Peyer's patch (tissue), 4 donors: ENCODE results near the gene HOXB8.

Source experiments
- CTCF ChIP-seq, 6 experiments: fragments of 450-650 bp in 4 of 6; fragments of 200-600 bp in 2 of 6; sonication (generic) in 1 of 6; IDR thresholded peaks; one replicate each; pipeline ENCODE4 v1.5.1; 2017 to 2019; ENCODE audit warnings: antibody characterized with exemption in 6 of 6, mild to moderate bottlenecking in 3 of 6, moderate library complexity in 1 of 6
- POLR2A ChIP-seq, 2 donors: fragments of 450-650 bp; IDR thresholded peaks; one replicate each; pipeline ENCODE4 v1.5.1; 2017; ENCODE audit warnings: antibody characterized with exemption in 2 of 2, mild to moderate bottlenecking in 2 of 2, moderate library complexity in 2 of 2

GRCh38 chr17:48611213-48611612, 3.9 kb downstream of the HOXB8 start:
- TF ChIP-seq CTCF (IDR thresholded peaks at IDR 0.05) (no peak), POLR2A (IDR thresholded peaks at IDR 0.05) (no peak)
